ENCODE measurements around the gene LYZL6.

LYZL6 gene

DNA sequence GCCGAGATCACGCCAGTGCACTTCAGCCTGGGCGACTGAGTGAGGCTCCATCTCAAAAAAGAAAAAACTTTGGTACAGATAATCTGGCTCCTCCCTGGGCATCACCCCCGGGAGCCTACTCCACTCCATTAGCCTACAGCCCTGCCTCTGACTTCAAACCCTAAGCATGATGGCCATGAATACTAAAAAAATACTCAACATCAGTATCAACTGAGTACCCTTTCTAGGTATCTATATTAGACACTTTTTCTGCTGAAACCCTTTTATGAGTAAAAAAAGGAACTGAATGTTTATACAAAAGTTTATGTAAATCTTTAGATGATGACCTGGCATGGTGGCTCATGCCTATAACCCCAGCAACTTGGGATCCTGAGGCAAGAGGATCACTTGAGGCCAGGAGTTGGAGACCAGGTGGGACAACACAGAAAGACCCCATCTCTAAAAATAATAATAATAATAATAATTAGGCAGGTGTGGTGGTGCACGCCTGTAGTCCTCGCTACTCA lies 19.9 kb downstream of the LYZL6 start:
- Histone ChIP-seq H3K27ac (ENCODE audit: low read depth, low read length, poor library complexity, severe bottlenecking) (no peak overlapping the region), H3K9me3 (ENCODE audit: low read length) (no peaks in the 10 kb centered on the region), H3K27me3 (ENCODE audit: insufficient read depth, low read length) (no peaks in the 10 kb centered on the region), H3K4me2 (ENCODE audit: low read length) (no peak overlapping the region), H3K9ac (ENCODE audit: low read length) (no peak overlapping the region), H3K4me1 (ENCODE audit: insufficient read depth, low read length, severe bottlenecking) (no peaks in the 10 kb centered on the region), H3K9me2 (ENCODE audit: low read depth, low read length) (no peaks in the 10 kb centered on the region), H3K79me2 (ENCODE audit: insufficient read depth, low read length) (no peaks in the 10 kb centered on the region), H3K4me3 (ENCODE audit: low read depth, low read length, poor library complexity, severe bottlenecking) (no peak overlapping the region), H3F3A (ENCODE audit: insufficient read depth, low read length) (no peaks in the 10 kb centered on the region), H3K36me3 (ENCODE audit: insufficient read depth, low read length) (peaks cover 52% of the 10 kb centered on the region), H4K20me1 (ENCODE audit: insufficient read depth, low read length) (no peaks in the 10 kb centered on the region), H2AFZ (ENCODE audit: low read length) (no peak overlapping the region)
- TF ChIP-seq, protein P1, sequence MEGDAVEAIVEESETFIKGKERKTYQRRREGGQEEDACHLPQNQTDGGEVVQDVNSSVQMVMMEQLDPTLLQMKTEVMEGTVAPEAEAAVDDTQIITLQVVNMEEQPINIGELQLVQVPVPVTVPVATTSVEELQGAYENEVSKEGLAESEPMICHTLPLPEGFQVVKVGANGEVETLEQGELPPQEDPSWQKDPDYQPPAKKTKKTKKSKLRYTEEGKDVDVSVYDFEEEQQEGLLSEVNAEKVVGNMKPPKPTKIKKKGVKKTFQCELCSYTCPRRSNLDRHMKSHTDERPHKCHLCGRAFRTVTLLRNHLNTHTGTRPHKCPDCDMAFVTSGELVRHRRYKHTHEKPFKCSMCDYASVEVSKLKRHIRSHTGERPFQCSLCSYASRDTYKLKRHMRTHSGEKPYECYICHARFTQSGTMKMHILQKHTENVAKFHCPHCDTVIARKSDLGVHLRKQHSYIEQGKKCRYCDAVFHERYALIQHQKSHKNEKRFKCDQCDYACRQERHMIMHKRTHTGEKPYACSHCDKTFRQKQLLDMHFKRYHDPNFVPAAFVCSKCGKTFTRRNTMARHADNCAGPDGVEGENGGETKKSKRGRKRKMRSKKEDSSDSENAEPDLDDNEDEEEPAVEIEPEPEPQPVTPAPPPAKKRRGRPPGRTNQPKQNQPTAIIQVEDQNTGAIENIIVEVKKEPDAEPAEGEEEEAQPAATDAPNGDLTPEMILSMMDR (IDR thresholded peaks at IDR 0.05; ENCODE audit: low read length) = no peak
- TF ChIP-seq EZH2 (IDR thresholded peaks at IDR 0.05; ENCODE audit: borderline replicate concordance, low read length) = no peak

- no peak overlapping the region for H3K4me3 ChIP-seq (ENCODE audit: low read depth, low read length, poor library complexity, severe bottlenecking)
- no peak overlapping the region for H3K9ac ChIP-seq (ENCODE audit: low read length)
- no peak for TF ChIP-seq EZH2 (IDR thresholded peaks at IDR 0.05; ENCODE audit: borderline replicate concordance, low read length)
- TF ChIP-seq, protein P1 (IDR thresholded peaks at IDR 0.05; ENCODE audit: low read length) = no peak
- H3K36me3 ChIP-seq (ENCODE audit: insufficient read depth, low read length) = peaks cover 56% of the 10 kb centered on the region
- no peaks in the 10 kb centered on the region for H3K4me1 ChIP-seq (ENCODE audit: insufficient read depth, low read length, severe bottlenecking)
- no peaks in the 10 kb centered on the region for H3K27me3 ChIP-seq (ENCODE audit: insufficient read depth, low read length)
- no peak overlapping the region for H3K27ac ChIP-seq (ENCODE audit: low read depth, low read length, poor library complexity, severe bottlenecking)
- no peaks in the 10 kb centered on the region for H3K9me3 ChIP-seq (ENCODE audit: low read length)
- H2AFZ ChIP-seq (ENCODE audit: low read length) = no peak overlapping the region
- H3F3A ChIP-seq (ENCODE audit: insufficient read depth, low read length) = no peaks in the 10 kb centered on the region
- H3K4me2 ChIP-seq (ENCODE audit: low read length) = no peak overlapping the region
- no peaks in the 10 kb centered on the region for H4K20me1 ChIP-seq (ENCODE audit: insufficient read depth, low read length)
- no peaks in the 10 kb centered on the region for H3K9me2 ChIP-seq (ENCODE audit: low read depth, low read length)
- H3K79me2 ChIP-seq (ENCODE audit: insufficient read depth, low read length) = no peaks in the 10 kb centered on the region
Observed at GRCh38 chr17:35920229-35920628, 23.3 kb downstream of the LYZL6 start.

GRCh38 chr17:35918665-35919064 lies 24.8 kb downstream of the LYZL6 start:
- H4K20me1 ChIP-seq (ENCODE audit: insufficient read depth, low read length) = no peaks in the 10 kb centered on the region
- H3F3A ChIP-seq (ENCODE audit: insufficient read depth, low read length) = no peaks in the 10 kb centered on the region
- no peak overlapping the region for H3K9ac ChIP-seq (ENCODE audit: low read length)
- H3K79me2 ChIP-seq (ENCODE audit: insufficient read depth, low read length) = no peaks in the 10 kb centered on the region
- TF ChIP-seq, protein P1 (IDR thresholded peaks at IDR 0.05; ENCODE audit: low read length) = no peak
- no peak for TF ChIP-seq EZH2 (IDR thresholded peaks at IDR 0.05; ENCODE audit: borderline replicate concordance, low read length)
- no peaks in the 10 kb centered on the region for H3K4me1 ChIP-seq (ENCODE audit: insufficient read depth, low read length, severe bottlenecking)
- no peaks in the 10 kb centered on the region for H3K9me2 ChIP-seq (ENCODE audit: low read depth, low read length)
- no peak overlapping the region for H3K27ac ChIP-seq (ENCODE audit: low read depth, low read length, poor library complexity, severe bottlenecking)
- no peaks in the 10 kb centered on the region for H3K9me3 ChIP-seq (ENCODE audit: low read length)
- no peak overlapping the region for H3K4me2 ChIP-seq (ENCODE audit: low read length)
- H3K4me3 ChIP-seq (ENCODE audit: low read depth, low read length, poor library complexity, severe bottlenecking) = no peak overlapping the region
- no peak overlapping the region for H2AFZ ChIP-seq (ENCODE audit: low read length)
- peaks cover 42% of the 10 kb centered on the region for H3K36me3 ChIP-seq (ENCODE audit: insufficient read depth, low read length)
- no peaks in the 10 kb centered on the region for H3K27me3 ChIP-seq (ENCODE audit: insufficient read depth, low read length)

All from OCI-LY1 (cell line).